Left cardiac atrium (tissue), 4 donors: ENCODE results near the gene SP140L. TPM values are rescaled to one million over a fixed set of nuclear protein-coding genes. Genes with fewer than 3 reads are reported as not detected.
"Not testable (repeated sequence)": the region's sequence is repeated elsewhere in the genome, so short reads cannot be mapped to it uniquely, and the experiment has no call there.

ENCODE experiments used
- ATAC-seq, 2 donors: fragments of 200-7000 bp; cut with Tn5 transposase; one replicate each; pipeline ENCODE4 v1.9.1; 2020; ENCODE audit warnings: mild to moderate bottlenecking in 2 of 2, moderate library complexity in 2 of 2
- DNase-seq: peaks from one replicate; pipeline ENCODE4 v3.0.0-alpha.2; 2020
- intact Hi-C, 2 donors: fragments of 100-400 bp; cut with DNase I; formaldehyde crosslinking; loops; one replicate each; pipeline versions ENCODE4 v1.14.1 to v1.15.1; 2022 to 2023
- long read RNA-seq: library from polyadenylated mRNA; unstranded; transcript quantifications from one replicate; pipeline ENCODE4 v2.0.0, GENCODE V29; 2021
- total RNA-seq, 2 donors: library from RNA; stranded (reverse); fragmentation: NEBNext Ultra II Directional; extraction: Animal tissue kit (Norgen Biotek cat#: 25700); gene quantifications; one replicate each; pipeline ENCODE4 v1.2.1, GENCODE V29; 2021
- donor health status: DM: no; HTN: yes; CAD: no.
- donor health status: DM: no; HTN: yes; CAD: no; lungs with severe emphysema.
- donor health status: DM: yes; HTN: yes; CAD: no.
- donor health status: Dilated cardiomyopathy.

Gene SP140L
- total RNA-seq: 1 to 10 TPM; 7.9 to 8.3 TPM
- long read RNA-seq, partial matches to known transcripts: 0 of 1 reads
- long read RNA-seq, other reads (novel, unspliced or antisense): 0 of 1 reads

GRCh38 chr2:230326453-230327417 lies at the start of gene SP140L:
SP140L (plus strand) TSS chr2:230327193; CDS start chr2:230327270, 77 bp downstream.
- ATAC-seq: peak; percentile 97

GRCh38 chr2:230282936-230283335 lies 44.1 kb upstream of the SP140L start:
- DNase-seq (no peak), ATAC-seq (no peak)
- intact Hi-C loops: no loop called here

More at GRCh38 chr2:230326453-230327417, at the start of gene SP140L:
- peak; percentile 79 for DNase-seq
- intact Hi-C loops: no loop called here

- intact Hi-C loops: no loop called here
- ATAC-seq (no peak), DNase-seq (no peak)
These were observed 40.9 kb upstream of the SP140L start for GRCh38 chr2:230286048-230286447.

GRCh38 chr2:230289311-230289710 lies 37.7 kb upstream of the SP140L start:
- intact Hi-C loops, ATAC-seq, DNase-seq: not testable (repeated sequence)

GRCh38 chr2:230295192-230295591 lies 31.8 kb upstream of the SP140L start:
- intact Hi-C loops: no loop called here
- no peak for ATAC-seq
- no peak for DNase-seq

GRCh38 chr2:230296917-230297316 lies 30.1 kb upstream of the SP140L start:
- ATAC-seq (no peak), DNase-seq (no peak)
- intact Hi-C loops: no loop called here

- peak; percentile 50 to 56 for ATAC-seq
- intact Hi-C loops: no loop called here
- DNase-seq: no peak
These were observed 27.4 kb upstream of the SP140L start for GRCh38 chr2:230299618-230300017.

- no peak for DNase-seq
- no peak for ATAC-seq
- intact Hi-C loops: no loop called here
These were observed 21.3 kb upstream of the SP140L start for GRCh38 chr2:230305416-230306275.

- ATAC-seq: no peak
- intact Hi-C loops: no loop called here
- DNase-seq: no peak
These were observed 20.5 kb upstream of the SP140L start for GRCh38 chr2:230306474-230306873.

GRCh38 chr2:230307485-230307884 lies 19.5 kb upstream of the SP140L start:
- ATAC-seq (peak in 1 of 2 donors; percentile 91), DNase-seq (no peak)
- intact Hi-C loops: no loop called here

GRCh38 chr2:230308402-230309000 lies 18.5 kb upstream of the SP140L start:
- ATAC-seq (no peak), DNase-seq (no peak)
- intact Hi-C loops: no loop called here

- DNase-seq, intact Hi-C loops, ATAC-seq: not testable (repeated sequence)
These were observed 16.2 kb upstream of the SP140L start for GRCh38 chr2:230310792-230311191.

GRCh38 chr2:230311634-230312033 lies 15.4 kb upstream of the SP140L start:
- intact Hi-C loops, ATAC-seq, DNase-seq: not testable (repeated sequence)

- no peak for DNase-seq
- intact Hi-C loops: no loop called here
- ATAC-seq: no peak
These were observed 14.4 kb upstream of the SP140L start for GRCh38 chr2:230312638-230313037.

- DNase-seq: no peak
These were observed 9.6 kb upstream of the SP140L start for GRCh38 chr2:230317366-230317765.

GRCh38 chr2:230318190-230319121 lies 8.5 kb upstream of the SP140L start:
- intact Hi-C loops: no loop called here
- ATAC-seq (no peak), DNase-seq (no peak)

More at GRCh38 chr2:230317366-230317765, 9.6 kb upstream of the SP140L start:
- ATAC-seq: no peak
- intact Hi-C loops: no loop called here

- ATAC-seq: peak; percentile 80 to 81
These were observed 7.7 kb upstream of the SP140L start for GRCh38 chr2:230319211-230319862.

GRCh38 chr2:230321031-230321430 lies 6.0 kb upstream of the SP140L start:
- no peak for ATAC-seq
- intact Hi-C loops: no loop called here

More at GRCh38 chr2:230319211-230319862, 7.7 kb upstream of the SP140L start:
- intact Hi-C loops: no loop called here
- no peak for DNase-seq

More at GRCh38 chr2:230321031-230321430, 6.0 kb upstream of the SP140L start:
- DNase-seq: no peak
